Type B pancreatic cell (in vitro differentiated cells): Measurements from ENCODE around the gene MLLT1. TPM values are rescaled to one million over a fixed set of nuclear protein-coding genes. Genes with fewer than 3 reads are reported as not detected.

Experiments
- DNase-seq: peaks from one replicate; pipeline ENCODE4 v3.0.0; 2021; ENCODE audit warnings: mixed read lengths; ENCODE audit not compliant: unreplicated experiment; ENCODE audit errors: extremely low spot score
- H3K27ac Mint-ChIP-seq: 2 replicates; pipeline ENCODE4 v1.8.0; 2021; ENCODE audit warnings: mild to moderate bottlenecking, mixed read lengths
- H3K27me3 Mint-ChIP-seq: 2 replicates; pipeline ENCODE4 v1.8.0; 2021; ENCODE audit warnings: mixed read lengths
- H3K36me3 Mint-ChIP-seq: 2 replicates; pipeline ENCODE4 v1.8.0; 2021; ENCODE audit warnings: mixed read lengths
- H3K4me1 Mint-ChIP-seq: one replicate; pipeline ENCODE4 v1.8.0; 2021; ENCODE audit warnings: mixed read lengths; ENCODE audit not compliant: unreplicated experiment
- H3K4me3 Mint-ChIP-seq: 2 replicates; pipeline ENCODE4 v1.8.0; 2021; ENCODE audit warnings: mild to moderate bottlenecking, mixed read lengths
- H3K9me3 Mint-ChIP-seq: 2 replicates; pipeline ENCODE4 v1.8.0; 2021; ENCODE audit warnings: mixed read lengths
- CTCF ChIP-seq: fragments of 200-600 bp; sonication (generic); conservative IDR thresholded peaks from 2 replicates; pipeline ENCODE4 v1.5.0; 2021; ENCODE audit warnings: antibody characterized with exemption, mild to moderate bottlenecking
- total RNA-seq: library from RNA; stranded (reverse); gene quantifications from 2 replicates; pipeline ENCODE4 v1.2.1, GENCODE V29; 2021; ENCODE audit warnings: low replicate concordance

Gene MLLT1
- total RNA-seq, 1 donor from 2014 or later: 106 TPM

- Mint-ChIP-seq H3K9me3 (no peaks in the 10 kb centered on the region), H3K27ac (no peak overlapping the region), H3K4me1 (peaks cover 34% of the 10 kb centered on the region), H3K4me3 (no peak overlapping the region), H3K27me3 (no peaks in the 10 kb centered on the region), H3K36me3 (peaks cover 14% of the 10 kb centered on the region)
- TF ChIP-seq CTCF: no peak
- no peak for DNase-seq
These were observed 46.5 kb downstream of the MLLT1 start for GRCh38 chr19:6233056-6233826.

GRCh38 chr19:6232601-6233055 lies 47.1 kb downstream of the MLLT1 start:
- Mint-ChIP-seq H3K36me3 (peaks cover 14% of the 10 kb centered on the region), H3K4me1 (peaks cover 30% of the 10 kb centered on the region), H3K27me3 (no peaks in the 10 kb centered on the region), H3K9me3 (no peaks in the 10 kb centered on the region), H3K27ac (no peak overlapping the region), H3K4me3 (no peak overlapping the region)
- no peak for DNase-seq
- TF ChIP-seq CTCF: no peak

GRCh38 chr19:6230991-6231448 lies 48.8 kb downstream of the MLLT1 start:
- no peak for TF ChIP-seq CTCF

GRCh38 chr19:6229951-6230712 lies 49.6 kb downstream of the MLLT1 start:
- H3K27me3 Mint-ChIP-seq: no peaks in the 10 kb centered on the region
- no peaks in the 10 kb centered on the region for H3K9me3 Mint-ChIP-seq
- no peak for DNase-seq
- peak overlapping the region; percentile 76 for H3K27ac Mint-ChIP-seq
- no peak overlapping the region for H3K4me3 Mint-ChIP-seq
- no peak for TF ChIP-seq CTCF
- peaks cover 22% of the 10 kb centered on the region for H3K4me1 Mint-ChIP-seq
- H3K36me3 Mint-ChIP-seq: peaks cover 10% of the 10 kb centered on the region

More at GRCh38 chr19:6230991-6231448, 48.8 kb downstream of the MLLT1 start:
- Mint-ChIP-seq H3K4me1 (peaks cover 28% of the 10 kb centered on the region), H3K4me3 (no peak overlapping the region), H3K9me3 (no peaks in the 10 kb centered on the region), H3K27me3 (no peaks in the 10 kb centered on the region), H3K27ac (peak overlapping the region; percentile 61), H3K36me3 (peaks cover 13% of the 10 kb centered on the region)
- no peak for DNase-seq

GRCh38 chr19:6229216-6229913 lies 50.4 kb downstream of the MLLT1 start:
- Mint-ChIP-seq H3K27ac (peak overlapping the region; percentile 76), H3K27me3 (no peaks in the 10 kb centered on the region), H3K36me3 (peaks cover 10% of the 10 kb centered on the region), H3K4me1 (peaks cover 15% of the 10 kb centered on the region), H3K4me3 (no peak overlapping the region), H3K9me3 (no peaks in the 10 kb centered on the region)
- no peak for DNase-seq
- no peak for TF ChIP-seq CTCF
